NB4 (cell line): ENCODE data around the gene ARL4A.

Experiments used
- CTCF ChIP-seq: IDR thresholded peaks from one replicate; pipeline ENCODE4 v1.5.1; 2012; ENCODE audit warnings: low read depth, low read length
- POLR2A ChIP-seq: IDR thresholded peaks from 2 replicates; pipeline ENCODE4 v1.6.1; 2011; ENCODE audit warnings: mild to moderate bottlenecking; ENCODE audit not compliant: insufficient read length; ENCODE audit errors: extremely low read depth

DNA sequence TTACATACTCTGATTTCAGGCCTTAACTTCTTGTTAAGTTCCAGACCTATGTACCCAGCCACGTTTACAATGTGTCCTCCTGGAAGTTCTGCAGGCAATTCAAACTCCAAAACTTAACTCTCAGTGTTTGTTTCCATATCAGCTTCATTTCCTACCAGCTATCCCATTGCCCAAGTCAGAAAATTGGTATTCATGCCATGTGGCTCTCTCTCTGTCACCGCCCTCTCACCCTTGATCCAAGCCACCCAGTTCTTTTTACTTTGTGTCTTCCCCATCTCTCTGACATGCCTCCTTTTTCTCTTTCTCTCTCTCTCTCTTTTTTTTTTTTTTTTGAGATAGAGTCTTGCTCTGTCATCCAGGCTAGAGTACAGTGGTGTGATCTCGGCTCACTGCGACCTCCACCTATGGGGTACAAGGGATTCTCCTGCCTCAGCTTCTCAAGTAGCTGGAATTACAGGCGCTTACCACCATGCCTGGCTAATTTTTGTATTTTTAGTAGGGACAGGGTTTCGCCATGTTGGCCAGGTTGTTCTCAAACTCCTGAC is 33.9 kb downstream of the ARL4A start:
- TF ChIP-seq CTCF (no peak), POLR2A (no peak)
